ENCODE data around the gene GABPB1. TPM values are rescaled to one million over a fixed set of nuclear protein-coding genes. Genes with fewer than 3 reads are reported as not detected.

The GABPB1 gene
- total and polyA plus RNA-seq, 10 of the 15 experiments (the other 5 are each of a cell fraction or from before 2014, with no cell fraction given): 13.9 to 48.2 (median 39.8) TPM

GRCh38 chr15:50345298-50345697 lies 9.7 kb downstream of the GABPB1 start:
- Histone ChIP-seq H3K4me1 (ENCODE audit: control insufficient read depth, insufficient read depth, low read length) (no peaks in the 10 kb centered on the region), H3K36me3 (ENCODE audit: control insufficient read depth in 2 of 2, insufficient read depth in 2 of 2, low read length in 1 of 2) (no peaks in the 10 kb centered on the region; a peak in 1 of 4 replicates), H3K27me3 (replicated peaks in 1 of 2; ENCODE audit: control insufficient read depth in 2 of 2, insufficient read depth in 2 of 2, low read length in 1 of 2) (no peaks in the 10 kb centered on the region), H3K79me2 (ENCODE audit: control insufficient read depth, insufficient read depth, low read length) (peaks cover 40% of the 10 kb centered on the region), H3K9me3 (replicated peaks; ENCODE audit: control insufficient read depth, insufficient read depth, low read length) (no peaks in the 10 kb centered on the region), H3K4me2 (ENCODE audit: control insufficient read depth, insufficient read depth) (no peak overlapping the region), H3K4me3 (no peak overlapping the region), H2AFZ (ENCODE audit: control insufficient read depth, low read depth, low read length) (no peak overlapping the region), H4K20me1 (ENCODE audit: control insufficient read depth, insufficient read depth) (no peaks in the 10 kb centered on the region), H3K27ac (ENCODE audit: control insufficient read depth, insufficient read depth) (no peak overlapping the region), H3K9ac (ENCODE audit: control insufficient read depth, insufficient read depth, low read length) (no peak overlapping the region)
- FAIRE-seq (no peak), ATAC-seq (no peak), DNase-seq (ENCODE audit: low read depth, low spot score) (no peak)
- ChIA-PET SMC1A (ENCODE audit: uncharacterized antibody, unreplicated experiment) (interaction anchor here (1.2 to 1.3 kb wide), 2 partner anchors 16 to 45 kb away, joined by 3 read pairs; no protein-coding TSS in a partner anchor), RAD21 (ENCODE audit: unreplicated experiment) (no interaction called here), POLR2A (interaction anchor here (1.6 kb wide), 1 partner anchor 9 kb away, joined by 4 read pairs; no protein-coding TSS in a partner anchor), CTCF (interaction anchor here (0.6 to 1.0 kb wide), 2 partner anchors 29 to 87 kb away, joined by 4 to 5 read pairs; no protein-coding TSS in a partner anchor)
- in situ Hi-C loops (cut with MboI): no loop called here
- intact Hi-C loops (cut with micrococcal nuclease; ENCODE audit: unreplicated experiment): no loop called here
- WGBS (ENCODE audit: insufficient coverage, insufficient replicate concordance, low lambda C conversion rate, missing lambda C conversion rate): 93% methylated on average over 5 of the region's 5 CpGs
- no TSS peak for BruUV-seq (replicated peaks)
- TF ChIP-seq ZNF384 (IDR thresholded peaks at IDR 0.05; ENCODE audit: borderline replicate concordance, low read depth, low read length): no peak
- TF ChIP-seq NR2C1 (IDR thresholded peaks at IDR 0.05): no peak
- TF ChIP-seq MAX (IDR thresholded peaks at IDR 0.05; ENCODE audit: low read depth, low read length): no peak
- no peak for TF ChIP-seq RUNX3 (IDR thresholded peaks at IDR 0.05; ENCODE audit: low read length)
- no peak for TF ChIP-seq SKIL (IDR thresholded peaks at IDR 0.05; ENCODE audit: low read depth, poor library complexity, severe bottlenecking)

Measured in GM12878 (cell line).